NCI-H226 (cell line): ENCODE data around the gene ABLIM2.

Source experiments
- DNase-seq: peaks from one replicate; pipeline ENCODE4 v3.0.0-alpha.2; 2015

The ABLIM2 gene

GRCh38 chr4:8173492-8174242 is 15.1 kb upstream of the ABLIM2 start:
- no peak for DNase-seq

- no peak for DNase-seq
Observed at GRCh38 chr4:8171984-8172924, 13.6 kb upstream of the ABLIM2 start.

GRCh38 chr4:8171266-8171665 is 12.7 kb upstream of the ABLIM2 start:
- no peak for DNase-seq

GRCh38 chr4:8170341-8170740 is 11.7 kb upstream of the ABLIM2 start:
- DNase-seq, result no peak

GRCh38 chr4:8169763-8170162 is 11.2 kb upstream of the ABLIM2 start:
- DNase-seq, result no peak

- no peak for DNase-seq
Observed at GRCh38 chr4:8168832-8169598, 10.4 kb upstream of the ABLIM2 start.

GRCh38 chr4:8168232-8168631 is 9.6 kb upstream of the ABLIM2 start:
- DNase-seq, result no peak

- no peak for DNase-seq
Observed at GRCh38 chr4:8167815-8168214, 9.2 kb upstream of the ABLIM2 start.

GRCh38 chr4:8167291-8167690 is 8.7 kb upstream of the ABLIM2 start:
- no peak for DNase-seq

GRCh38 chr4:8165374-8165896 is 6.8 kb upstream of the ABLIM2 start:
- no peak for DNase-seq

GRCh38 chr4:8164687-8165086 is 6.1 kb upstream of the ABLIM2 start:
- no peak for DNase-seq

GRCh38 chr4:8164194-8164565 is 5.6 kb upstream of the ABLIM2 start:
- DNase-seq, result no peak

- DNase-seq, result no peak
Observed at GRCh38 chr4:8163436-8164193, 5.0 kb upstream of the ABLIM2 start.

- DNase-seq, result no peak
Observed at GRCh38 chr4:8163026-8163425, 4.4 kb upstream of the ABLIM2 start.

GRCh38 chr4:8162625-8163024 is 4.0 kb upstream of the ABLIM2 start:
- DNase-seq, result no peak

- DNase-seq, result no peak
Observed at GRCh38 chr4:8160572-8160971, 2.0 kb upstream of the ABLIM2 start.

- no peak for DNase-seq
Observed at GRCh38 chr4:8160233-8160560, 1.6 kb upstream of the ABLIM2 start.

GRCh38 chr4:8159537-8160232 is 1.1 kb upstream of the ABLIM2 start:
- no peak for DNase-seq

GRCh38 chr4:8157944-8158709 is 486 bp downstream of the ABLIM2 start:
- no peak for DNase-seq

GRCh38 chr4:8157496-8157895 is 1.1 kb downstream of the ABLIM2 start:
- DNase-seq, result no peak

- no peak for DNase-seq
Observed at GRCh38 chr4:8156617-8157016, 2.0 kb downstream of the ABLIM2 start.
